PC-9 (cell line): Measurements from ENCODE around the gene ZBTB9.
"Not testable (repeated sequence)": the region's sequence is repeated elsewhere in the genome, so short reads cannot be mapped to it uniquely, and the experiment has no call there.

Experiments
- EZH2 ChIP-seq: fragments of 200-600 bp; sonication (generic); IDR thresholded peaks from 2 replicates; pipeline ENCODE4 v1.8.0; 2017; ENCODE audit warnings: antibody characterized with exemption, low read depth
- TF ChIP-seq, protein P1 (sequence below): fragments of 200-600 bp; sonication (generic); conservative IDR thresholded peaks from 2 replicates; pipeline ENCODE4 v1.6.1; 2017; ENCODE audit warnings: mixed run types, antibody characterized with exemption, mild to moderate bottlenecking, moderate library complexity

DNA sequence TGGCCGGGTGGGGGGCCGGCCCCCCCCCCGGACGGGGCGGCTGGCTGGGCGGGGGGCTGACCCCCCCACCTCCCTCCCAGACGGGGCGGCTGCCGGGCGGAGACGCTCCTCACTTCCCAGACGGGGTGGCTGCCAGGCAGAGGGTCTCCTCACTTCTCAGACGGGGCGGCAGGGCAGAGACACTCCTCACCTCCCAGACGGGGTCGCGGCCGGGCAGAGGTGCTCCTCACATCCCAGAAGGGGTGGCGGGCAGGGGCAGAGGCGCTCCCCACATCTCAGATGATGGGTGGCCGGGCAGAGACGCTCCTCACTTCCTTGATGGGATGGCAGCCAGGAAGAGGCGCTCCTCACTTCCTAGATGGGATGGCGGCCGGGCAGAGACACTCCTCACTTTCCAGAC is 31.3 kb downstream of the ZBTB9 start:
- not testable (repeated sequence) for TF ChIP-seq EZH2
- TF ChIP-seq, protein P1, sequence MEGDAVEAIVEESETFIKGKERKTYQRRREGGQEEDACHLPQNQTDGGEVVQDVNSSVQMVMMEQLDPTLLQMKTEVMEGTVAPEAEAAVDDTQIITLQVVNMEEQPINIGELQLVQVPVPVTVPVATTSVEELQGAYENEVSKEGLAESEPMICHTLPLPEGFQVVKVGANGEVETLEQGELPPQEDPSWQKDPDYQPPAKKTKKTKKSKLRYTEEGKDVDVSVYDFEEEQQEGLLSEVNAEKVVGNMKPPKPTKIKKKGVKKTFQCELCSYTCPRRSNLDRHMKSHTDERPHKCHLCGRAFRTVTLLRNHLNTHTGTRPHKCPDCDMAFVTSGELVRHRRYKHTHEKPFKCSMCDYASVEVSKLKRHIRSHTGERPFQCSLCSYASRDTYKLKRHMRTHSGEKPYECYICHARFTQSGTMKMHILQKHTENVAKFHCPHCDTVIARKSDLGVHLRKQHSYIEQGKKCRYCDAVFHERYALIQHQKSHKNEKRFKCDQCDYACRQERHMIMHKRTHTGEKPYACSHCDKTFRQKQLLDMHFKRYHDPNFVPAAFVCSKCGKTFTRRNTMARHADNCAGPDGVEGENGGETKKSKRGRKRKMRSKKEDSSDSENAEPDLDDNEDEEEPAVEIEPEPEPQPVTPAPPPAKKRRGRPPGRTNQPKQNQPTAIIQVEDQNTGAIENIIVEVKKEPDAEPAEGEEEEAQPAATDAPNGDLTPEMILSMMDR = not testable (repeated sequence)
